Measurements from ENCODE around the gene PSEN2. TPM values are rescaled to one million over a fixed set of nuclear protein-coding genes. Genes with fewer than 3 reads are reported as not detected.

Gene PSEN2
- total RNA-seq, 1 donor from 2014 or later = 26.5 TPM

GRCh38 chr1:226884116-226884625 lies 13.8 kb downstream of the PSEN2 start:
- intact Hi-C loops (cut with DNase I) = no loop called here
- Histone ChIP-seq H3K27ac (no peak overlapping the region), H3K27me3 (no peaks in the 10 kb centered on the region), H3K4me1 (no peaks in the 10 kb centered on the region), H3K9me3 (no peaks in the 10 kb centered on the region), H3K36me3 (peaks cover 24 to 53% of the 10 kb centered on the region in 2 donors), H3K4me3 (no peak overlapping the region)
- TF ChIP-seq CTCF (IDR thresholded peaks at IDR 0.05) = no peak
- DNase-seq (ENCODE audit: low spot score in 2 of 2) = no peak

GRCh38 chr1:226884966-226885820 lies 14.8 kb downstream of the PSEN2 start:
- no peak for DNase-seq (ENCODE audit: low spot score in 2 of 2)
- TF ChIP-seq CTCF (IDR thresholded peaks at IDR 0.05) = no peak
- no peaks in the 10 kb centered on the region for H3K4me1 ChIP-seq
- H3K27me3 ChIP-seq = no peaks in the 10 kb centered on the region
- peaks cover 30 to 55% of the 10 kb centered on the region in 2 donors for H3K36me3 ChIP-seq
- no peak overlapping the region for H3K4me3 ChIP-seq
- no peak overlapping the region for H3K27ac ChIP-seq
- no peaks in the 10 kb centered on the region for H3K9me3 ChIP-seq
- intact Hi-C loops (cut with DNase I) = no loop called here

GRCh38 chr1:226886122-226886901 lies 15.9 kb downstream of the PSEN2 start:
- H3K36me3 ChIP-seq = peaks cover 32 to 56% of the 10 kb centered on the region in 2 donors
- DNase-seq (ENCODE audit: low spot score in 2 of 2) = no peak
- intact Hi-C loops (cut with DNase I) = no loop called here

GRCh38 chr1:226887006-226887405 lies 16.6 kb downstream of the PSEN2 start:
- TF ChIP-seq CTCF (IDR thresholded peaks at IDR 0.05) = no peak
- H3K27me3 ChIP-seq = no peaks in the 10 kb centered on the region
- H3K27ac ChIP-seq = no peak overlapping the region
- no peaks in the 10 kb centered on the region for H3K4me1 ChIP-seq
- H3K36me3 ChIP-seq = peaks cover 36 to 56% of the 10 kb centered on the region in 2 donors
- no peak overlapping the region for H3K4me3 ChIP-seq
- intact Hi-C loops (cut with DNase I) = no loop called here
- no peaks in the 10 kb centered on the region for H3K9me3 ChIP-seq
- no peak for DNase-seq (ENCODE audit: low spot score in 2 of 2)

More at GRCh38 chr1:226886122-226886901, 15.9 kb downstream of the PSEN2 start:
- no peak overlapping the region for H3K27ac ChIP-seq
- H3K9me3 ChIP-seq = no peaks in the 10 kb centered on the region
- TF ChIP-seq CTCF (IDR thresholded peaks at IDR 0.05) = no peak
- no peak overlapping the region for H3K4me3 ChIP-seq
- no peaks in the 10 kb centered on the region for H3K4me1 ChIP-seq
- no peaks in the 10 kb centered on the region for H3K27me3 ChIP-seq

GRCh38 chr1:226888021-226888420 lies 17.6 kb downstream of the PSEN2 start:
- Histone ChIP-seq H3K36me3 (peaks cover 43 to 57% of the 10 kb centered on the region in 2 donors), H3K27me3 (no peaks in the 10 kb centered on the region), H3K4me1 (no peaks in the 10 kb centered on the region), H3K9me3 (no peaks in the 10 kb centered on the region), H3K4me3 (no peak overlapping the region), H3K27ac (no peak overlapping the region)
- DNase-seq (ENCODE audit: low spot score in 2 of 2) = no peak
- TF ChIP-seq CTCF (IDR thresholded peaks at IDR 0.05) = no peak
- intact Hi-C loops (cut with DNase I) = no loop called here
